HG03139 (cell line): ENCODE data around the gene ARHGAP4.

Experiments
- ATAC-seq: cut with Tn5 transposase; IDR thresholded peaks from one replicate; pipeline ENCODE4 v1.9.1; 2021; ENCODE audit not compliant: unreplicated experiment

Gene ARHGAP4

DNA sequence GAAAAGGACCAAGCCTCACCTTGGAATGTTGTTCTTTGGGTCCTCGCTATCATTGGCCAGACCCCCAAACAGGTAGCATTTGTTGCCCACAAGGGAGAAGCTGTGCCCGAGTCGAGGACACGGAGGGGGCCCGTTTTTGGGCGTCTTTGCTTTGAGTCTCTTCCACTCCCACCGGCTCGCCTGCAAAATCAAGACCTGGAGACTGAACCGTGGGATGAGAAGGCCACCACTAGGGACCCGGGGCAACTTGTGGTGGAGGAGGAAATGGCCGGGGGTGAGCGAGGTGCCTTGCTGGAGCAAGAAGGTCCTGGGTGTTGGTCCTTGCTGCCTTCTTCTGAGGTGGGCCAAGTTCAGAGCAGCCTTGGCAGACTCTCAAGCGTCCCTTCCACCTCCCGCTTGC, 38.0 kb upstream of the ARHGAP4 start:
- no peak for ATAC-seq

DNA sequence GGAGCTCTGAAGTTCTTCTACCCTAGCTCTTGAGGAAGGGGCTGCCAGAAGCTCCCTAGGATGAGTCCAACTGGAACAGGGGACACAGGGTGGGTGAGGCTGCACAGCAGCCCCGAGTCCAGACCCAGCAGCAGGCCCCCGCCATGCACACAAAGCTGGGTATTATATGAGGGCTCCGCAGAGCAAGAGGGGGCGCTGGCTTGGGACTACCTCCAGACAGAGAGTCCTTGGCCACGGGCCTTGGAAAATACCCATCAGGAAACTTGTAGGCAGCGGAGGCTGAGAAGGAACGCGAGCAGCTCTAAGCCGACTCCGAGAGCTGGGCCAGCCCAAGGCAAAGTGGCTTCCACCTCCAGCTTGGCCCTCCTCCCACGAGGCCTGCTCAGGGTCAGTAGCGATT, 37.5 kb upstream of the ARHGAP4 start:
- ATAC-seq, result no peak

DNA sequence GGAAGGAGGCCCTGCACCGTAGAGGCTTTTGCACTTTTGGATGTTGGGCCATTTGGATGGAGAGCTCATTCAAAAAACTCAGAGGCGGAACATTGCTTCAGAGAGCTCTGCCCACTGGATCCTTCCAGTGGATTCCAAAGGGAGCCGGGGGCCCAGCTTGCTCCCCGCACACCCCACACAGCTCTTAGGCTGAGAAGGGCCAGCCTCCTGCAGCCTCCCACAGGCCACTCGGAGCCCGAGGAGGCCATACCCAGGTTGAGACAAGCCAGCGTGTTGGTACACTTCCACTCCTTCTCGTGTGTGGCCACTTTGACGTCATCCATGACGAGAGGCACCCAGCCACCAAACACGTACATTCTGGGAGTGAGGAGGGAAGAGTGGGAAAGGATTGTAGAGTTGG, 35.2 kb upstream of the ARHGAP4 start:
- no peak for ATAC-seq

GRCh38 chrX:153960786-153961185, 34.7 kb upstream of the ARHGAP4 start:
- no peak for ATAC-seq

DNA sequence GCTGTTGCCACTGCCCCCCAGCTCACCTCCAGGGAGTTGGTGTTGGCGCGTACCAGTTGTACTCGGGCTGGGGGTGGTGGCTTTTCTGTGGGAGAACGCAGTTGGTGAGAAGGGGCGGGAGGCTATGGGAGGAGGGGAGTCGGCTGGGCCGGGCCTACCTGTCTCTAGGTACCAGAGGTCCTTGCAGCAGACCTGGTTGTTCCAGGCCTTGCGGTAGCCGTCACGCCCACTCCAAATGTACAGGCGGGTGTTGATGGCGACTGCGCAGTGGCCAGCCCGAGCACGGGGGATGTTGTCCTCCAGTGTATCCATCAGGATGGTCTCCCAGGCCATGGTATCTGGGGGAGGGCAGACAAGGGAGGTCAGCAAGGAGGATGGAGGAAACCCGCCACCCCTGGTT, 34.0 kb upstream of the ARHGAP4 start:
- no peak for ATAC-seq

DNA sequence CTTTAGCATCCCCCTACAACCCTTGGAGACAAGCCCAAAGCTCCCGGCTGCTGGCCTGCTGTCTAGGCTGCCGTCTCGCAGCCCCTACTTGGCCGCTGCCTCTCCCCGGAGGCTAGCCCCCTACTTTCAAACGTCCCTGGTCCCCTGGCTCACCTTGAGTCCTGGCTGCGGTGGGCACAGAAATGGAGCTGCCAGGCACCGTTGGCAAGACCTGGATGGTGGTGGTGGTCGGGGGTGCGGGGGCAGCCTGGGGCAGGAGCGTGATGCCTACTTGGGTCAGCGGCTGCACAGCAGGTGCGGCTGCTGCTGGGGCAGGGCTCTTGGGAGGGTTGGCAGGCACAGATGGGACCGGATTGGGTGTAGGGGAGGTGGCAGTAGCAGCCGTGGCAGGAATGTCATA, 33.6 kb upstream of the ARHGAP4 start:
- no peak for ATAC-seq

- no peak for ATAC-seq
These were observed 32.5 kb upstream of the ARHGAP4 start for GRCh38 chrX:153958605-153959004.

DNA sequence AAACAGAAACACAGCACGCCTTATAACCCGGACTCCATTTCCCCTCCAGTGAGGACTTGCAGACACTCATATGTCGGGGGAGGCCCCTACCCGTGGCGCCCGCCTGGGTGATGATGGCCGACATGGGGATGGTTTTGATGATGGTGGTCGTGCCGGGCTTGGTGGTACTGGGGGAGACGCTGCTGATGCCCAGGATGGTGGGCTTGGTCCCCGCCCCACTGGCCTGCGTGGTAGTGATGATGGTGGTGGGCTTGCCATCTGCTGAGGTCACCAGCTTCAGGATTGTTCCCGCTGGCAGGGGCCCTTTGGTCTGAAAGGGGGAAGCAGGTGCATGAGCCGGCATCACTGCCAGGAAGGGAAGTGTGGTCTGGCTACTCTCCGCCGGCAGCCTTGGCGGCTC, 31.2 kb upstream of the ARHGAP4 start:
- no peak for ATAC-seq

DNA sequence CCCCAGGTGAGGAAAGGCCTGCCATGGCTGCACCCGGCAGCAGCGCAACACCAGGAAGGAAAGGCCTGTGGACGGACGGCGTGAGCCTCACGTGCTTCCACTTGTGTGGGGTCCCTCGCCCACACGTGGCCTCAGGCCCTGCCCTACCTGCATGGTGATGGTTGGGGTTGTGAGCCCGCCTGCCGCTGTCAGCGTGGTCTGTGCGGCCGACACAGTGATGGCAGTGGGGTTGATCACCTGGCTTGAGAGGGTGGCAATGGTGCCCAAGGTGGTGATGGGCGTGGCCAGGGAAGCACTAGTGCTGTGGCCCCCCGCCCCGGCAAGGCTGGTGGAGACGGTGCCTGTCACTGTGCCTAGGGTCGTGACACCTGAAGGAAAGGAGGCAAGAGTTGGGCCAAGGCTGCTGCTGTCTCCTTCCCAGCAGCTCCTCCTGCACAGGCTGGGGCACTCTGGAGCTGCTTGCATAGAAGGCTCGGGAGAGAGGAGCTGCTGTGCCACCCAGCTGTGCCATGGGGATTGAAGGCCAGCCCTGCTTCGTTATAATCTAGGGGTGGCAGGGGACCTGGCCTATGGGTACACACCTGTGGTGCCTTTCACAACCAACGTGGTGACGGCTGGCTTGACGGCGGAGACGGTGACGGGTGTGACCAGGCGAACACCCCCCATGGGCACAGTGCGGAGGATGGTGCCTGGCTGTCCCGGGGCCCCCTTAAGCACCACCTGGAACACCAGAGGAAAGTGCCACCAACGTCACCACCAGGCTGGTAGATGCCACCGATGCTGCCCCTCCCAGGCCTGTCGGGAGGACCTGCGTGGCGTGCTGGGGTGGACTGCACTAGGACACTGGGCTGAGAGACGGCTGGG, 30.2 kb upstream of the ARHGAP4 start:
- no peak for ATAC-seq

DNA sequence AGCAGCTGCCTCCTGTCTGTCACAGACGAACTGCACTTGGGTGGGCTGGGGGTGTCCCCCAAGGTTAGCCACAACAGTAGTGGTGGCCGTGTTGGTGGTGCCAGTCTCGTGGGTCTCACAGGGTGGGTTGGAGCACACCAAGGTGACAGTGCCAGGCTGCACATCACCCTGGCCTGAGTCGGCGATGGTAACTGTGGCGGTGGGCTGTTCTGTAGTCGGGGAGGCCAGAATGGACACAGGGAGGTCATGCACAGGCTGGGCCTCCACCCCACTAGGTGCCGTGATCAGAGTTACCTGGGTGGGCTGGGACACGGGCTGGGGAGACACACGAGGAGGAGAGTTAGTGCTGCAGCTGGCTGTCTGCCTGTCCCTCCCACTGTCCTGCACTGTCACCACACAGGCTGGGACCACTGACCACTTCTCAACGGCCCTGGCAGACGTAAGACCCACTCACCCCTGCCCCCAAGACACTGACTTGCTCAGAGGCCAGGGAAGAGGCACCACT, 29.2 kb upstream of the ARHGAP4 start:
- ATAC-seq, result no peak

- no peak for ATAC-seq
These were observed 28.6 kb upstream of the ARHGAP4 start for GRCh38 chrX:153954558-153955227.

DNA sequence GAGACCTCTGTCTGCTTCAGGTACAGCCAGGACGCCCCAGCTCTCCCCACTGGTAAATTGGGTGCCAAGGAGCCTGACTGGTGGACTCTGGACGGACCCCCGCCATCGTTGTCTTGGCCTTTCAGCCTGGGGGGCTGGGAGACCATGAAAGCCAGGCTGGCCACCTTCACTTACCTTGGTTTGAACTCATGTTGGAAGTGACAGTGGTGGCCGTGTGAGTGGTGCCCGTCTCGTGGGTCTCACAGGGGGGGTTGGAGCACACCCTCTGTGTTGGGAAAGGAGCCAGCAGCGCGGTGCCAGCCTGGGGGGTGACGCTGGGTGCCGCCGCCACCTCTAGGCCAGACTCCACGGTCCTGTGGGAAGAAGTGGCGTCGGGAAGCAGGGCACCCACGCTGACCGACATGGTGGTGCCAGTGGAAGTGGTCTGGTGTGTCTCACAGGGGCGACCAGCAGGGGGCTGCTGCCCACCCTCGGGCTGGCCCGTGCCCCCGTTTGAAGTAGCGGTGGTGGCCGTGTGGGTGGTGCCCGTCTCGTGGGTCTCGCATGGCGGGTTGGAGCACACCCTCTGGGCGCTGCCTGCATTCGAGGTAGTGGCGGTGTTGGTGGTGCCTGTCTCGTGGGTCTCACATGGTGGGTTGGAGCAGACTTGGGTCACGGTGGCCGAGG, 28.0 kb upstream of the ARHGAP4 start:
- ATAC-seq, result no peak

- ATAC-seq, result no peak
These were observed 27.3 kb upstream of the ARHGAP4 start for GRCh38 chrX:153953342-153953830.

GRCh38 chrX:153952373-153953026, 26.4 kb upstream of the ARHGAP4 start:
- no peak for ATAC-seq

- ATAC-seq, result no peak
These were observed 25.8 kb upstream of the ARHGAP4 start for GRCh38 chrX:153951683-153952372.

- ATAC-seq, result no peak
These were observed 24.1 kb upstream of the ARHGAP4 start for GRCh38 chrX:153950127-153950526.

DNA sequence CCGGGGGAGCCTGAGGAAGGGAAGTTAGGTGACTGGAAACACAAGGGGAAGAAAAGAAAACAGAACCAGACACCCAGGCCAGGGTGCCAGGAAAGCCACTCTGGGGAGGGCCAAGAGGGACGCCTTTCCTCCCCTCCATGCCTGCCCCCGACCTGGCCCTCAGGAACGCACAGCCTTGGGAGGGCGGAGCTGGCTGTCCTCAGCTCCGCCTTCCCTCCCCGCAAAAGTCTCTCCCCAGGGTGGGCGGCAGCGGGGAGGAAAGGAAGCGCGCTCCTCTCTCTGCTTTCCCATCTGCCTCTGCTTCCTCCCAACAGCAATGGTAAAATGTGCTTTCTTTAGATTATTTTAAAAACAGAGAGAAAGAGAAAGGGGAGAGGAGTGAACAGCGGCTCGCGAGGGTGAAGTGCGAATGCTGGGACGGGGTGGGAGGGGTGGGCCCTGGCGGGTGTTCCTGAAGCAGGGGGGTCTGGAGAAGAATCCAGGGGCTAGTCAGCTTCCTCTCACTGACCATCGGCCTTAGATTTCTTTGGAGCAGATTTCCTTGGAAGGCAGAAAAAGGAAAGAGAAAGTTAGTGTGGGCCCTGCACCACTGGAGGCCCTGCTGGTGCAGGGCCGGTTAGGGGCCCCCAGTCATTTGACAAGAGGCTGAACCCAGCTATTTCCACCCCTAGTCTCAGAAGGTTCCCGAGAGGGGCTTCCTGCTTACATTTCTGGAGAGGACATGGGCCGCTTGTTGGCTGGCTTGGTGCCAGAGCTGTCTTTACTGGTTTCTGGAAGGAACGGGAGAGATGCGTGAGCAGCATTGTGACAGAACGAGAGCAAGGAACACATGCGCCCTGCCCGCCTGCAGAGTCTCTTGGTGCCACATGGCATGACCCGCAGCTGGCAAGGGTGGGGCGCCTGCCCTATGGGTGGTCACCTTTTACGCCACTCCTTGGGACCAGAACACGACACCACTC, 23.1 kb upstream of the ARHGAP4 start:
- no peak for ATAC-seq

DNA sequence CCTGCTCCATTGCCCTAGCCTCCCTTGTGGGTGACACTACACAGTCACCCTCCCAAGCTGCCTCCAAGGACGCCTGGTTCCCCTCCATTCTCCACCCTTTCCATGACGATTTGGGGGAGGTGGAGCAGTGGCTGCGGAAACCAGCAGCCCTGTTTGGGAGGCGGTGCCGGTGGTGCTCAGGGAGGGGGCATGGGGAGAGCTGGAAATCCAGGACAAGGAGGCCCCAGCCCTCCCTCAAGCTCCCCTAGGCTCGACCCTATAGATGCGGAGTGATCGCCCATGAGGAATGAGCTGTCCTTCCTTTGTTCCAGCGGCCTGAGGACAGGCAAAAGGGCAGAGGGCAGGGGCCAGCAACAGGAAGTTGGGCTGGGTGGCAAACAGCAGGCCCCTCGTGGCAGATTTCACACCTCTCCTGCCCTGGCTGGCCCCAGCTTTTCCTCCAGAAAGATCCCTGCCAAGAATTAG, 22.0 kb upstream of the ARHGAP4 start:
- no peak for ATAC-seq
